GM18517 (cell line): Measurements from ENCODE around the gene NUDT9.

Source experiments
- ATAC-seq: cut with Tn5 transposase; IDR thresholded peaks from one replicate; pipeline ENCODE4 v1.9.1; 2021; ENCODE audit warnings: mild to moderate bottlenecking, moderate library complexity; ENCODE audit not compliant: unreplicated experiment

NUDT9 gene

DNA sequence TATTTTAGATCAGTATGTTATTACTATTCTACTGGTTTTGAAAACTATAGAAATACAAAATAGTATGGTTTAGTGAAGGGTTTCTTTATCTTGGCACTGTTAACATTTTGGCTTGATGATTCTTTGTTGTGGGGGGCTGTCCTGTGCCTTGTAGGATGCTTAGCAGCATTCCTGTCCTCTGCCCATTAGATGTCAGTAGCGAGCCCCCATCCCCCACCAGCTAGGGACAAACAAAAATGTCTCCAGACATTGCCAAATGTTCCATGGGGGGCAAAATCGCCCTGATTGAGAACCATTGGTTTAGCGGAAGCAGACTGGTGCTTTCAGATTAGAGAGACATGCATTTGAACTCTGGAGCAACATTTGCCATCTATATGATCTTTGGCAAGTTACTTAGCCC lies 83.5 kb downstream of the NUDT9 start:
- ATAC-seq, result no peak

DNA sequence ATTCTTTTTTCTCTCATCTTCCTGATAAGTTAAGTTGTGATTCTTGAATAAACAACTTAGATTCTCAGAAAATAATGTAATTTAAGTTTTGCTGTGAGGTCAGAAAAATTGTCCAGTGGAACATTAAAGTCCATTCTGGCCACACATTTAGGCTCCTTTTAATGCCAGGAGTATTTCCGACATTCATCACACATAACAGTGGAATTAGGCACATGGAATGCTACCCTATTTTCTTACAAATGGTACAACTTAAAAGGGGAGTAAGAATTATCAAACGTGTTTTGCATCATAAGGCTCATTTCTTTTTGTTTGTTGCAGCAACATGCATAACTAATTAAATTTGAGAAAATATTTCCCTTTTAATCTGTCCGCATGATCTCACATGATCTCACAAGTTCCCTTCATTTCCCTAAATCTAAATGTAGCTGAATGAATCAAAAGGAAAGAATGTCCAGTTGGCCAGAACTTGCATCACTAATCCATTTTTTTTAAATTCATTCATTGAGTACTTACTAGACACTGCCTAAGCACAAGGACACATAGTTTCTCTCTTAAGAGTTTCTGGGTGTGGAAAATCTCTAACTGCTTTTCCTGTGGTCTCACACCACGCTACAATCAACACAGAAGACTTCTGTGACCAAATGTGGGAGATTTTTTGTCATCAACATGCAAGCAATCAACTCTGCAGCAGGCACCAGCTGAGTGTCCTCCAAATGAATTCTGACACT lies 84.8 kb downstream of the NUDT9 start:
- ATAC-seq, result no peak
